GM18499 (cell line): Measurements from ENCODE around the gene GPC6.

Experiments
- ATAC-seq: cut with Tn5 transposase; IDR thresholded peaks from one replicate; pipeline ENCODE4 v1.9.1; 2021; ENCODE audit warnings: moderate number of reproducible peaks; ENCODE audit not compliant: insufficient read depth, unreplicated experiment

Gene GPC6

GRCh38 chr13:93360021-93360420 is 133.4 kb downstream of the GPC6 start:
- ATAC-seq = no peak

DNA sequence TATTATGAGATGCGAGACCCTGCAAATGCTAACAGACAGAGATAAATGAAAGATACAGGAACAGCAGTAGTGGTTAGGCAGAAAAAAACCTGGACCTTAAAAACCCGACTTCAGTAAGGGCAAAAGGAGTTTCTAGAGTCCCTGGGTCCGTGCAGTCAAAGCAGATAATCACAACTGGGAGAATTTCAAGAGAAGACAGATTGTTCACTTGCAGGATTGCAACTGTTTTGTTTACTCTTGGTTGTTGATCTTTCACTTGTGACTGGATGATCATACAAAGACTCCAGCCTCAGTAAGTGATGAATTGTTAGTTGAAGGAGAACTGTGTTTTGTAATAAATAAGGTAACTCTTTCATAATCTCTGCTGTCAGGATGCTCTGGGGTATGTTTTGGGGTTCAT is 135.1 kb downstream of the GPC6 start:
- ATAC-seq = no peak

DNA sequence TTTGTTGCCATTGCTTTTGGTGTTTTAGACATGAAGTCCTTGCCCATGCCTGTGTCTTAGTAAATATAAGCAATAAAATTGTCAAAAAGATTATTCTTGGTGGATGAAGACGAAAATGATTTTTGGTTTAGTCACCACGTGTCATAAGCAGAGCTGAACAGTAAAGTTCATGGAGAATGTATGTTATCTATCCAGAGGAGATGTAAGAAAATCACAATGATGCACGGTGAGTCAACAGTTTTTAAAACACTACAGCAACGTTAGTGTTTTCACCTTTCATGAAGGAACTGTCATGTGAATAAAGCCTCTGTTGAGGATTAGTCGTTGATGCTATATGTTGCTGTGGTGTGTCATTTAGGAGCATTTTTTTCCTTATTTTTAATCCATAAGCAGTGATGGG is 137.6 kb downstream of the GPC6 start:
- no peak for ATAC-seq

- no peak for ATAC-seq
Measured at GRCh38 chr13:93368296-93368695, 141.7 kb downstream of the GPC6 start.

- ATAC-seq = no peak
Measured at GRCh38 chr13:93368718-93369117, 142.1 kb downstream of the GPC6 start.

DNA sequence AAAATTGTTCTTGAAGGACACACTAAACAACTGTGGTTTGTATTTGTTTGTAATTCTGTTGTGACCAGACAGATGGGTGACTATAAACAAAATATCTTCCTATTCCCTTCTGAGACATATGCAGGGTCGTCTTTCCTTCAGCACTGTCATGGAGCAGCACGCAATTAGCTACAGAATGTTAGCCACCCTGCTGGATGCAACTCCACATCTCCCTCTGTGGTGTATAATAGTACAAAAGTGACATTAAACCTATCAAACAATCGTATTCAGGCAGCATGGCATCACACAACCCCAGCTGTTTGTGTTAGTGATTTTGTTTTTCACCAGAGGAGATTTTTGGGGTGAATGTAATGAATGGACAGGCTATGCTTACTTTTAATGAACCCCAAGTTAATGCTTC is 146.2 kb downstream of the GPC6 start:
- ATAC-seq = no peak

GRCh38 chr13:93375491-93375890 is 148.9 kb downstream of the GPC6 start:
- ATAC-seq = no peak

GRCh38 chr13:93377196-93377595 is 150.6 kb downstream of the GPC6 start:
- no peak for ATAC-seq

GRCh38 chr13:93378184-93378583 is 151.6 kb downstream of the GPC6 start:
- ATAC-seq = no peak

DNA sequence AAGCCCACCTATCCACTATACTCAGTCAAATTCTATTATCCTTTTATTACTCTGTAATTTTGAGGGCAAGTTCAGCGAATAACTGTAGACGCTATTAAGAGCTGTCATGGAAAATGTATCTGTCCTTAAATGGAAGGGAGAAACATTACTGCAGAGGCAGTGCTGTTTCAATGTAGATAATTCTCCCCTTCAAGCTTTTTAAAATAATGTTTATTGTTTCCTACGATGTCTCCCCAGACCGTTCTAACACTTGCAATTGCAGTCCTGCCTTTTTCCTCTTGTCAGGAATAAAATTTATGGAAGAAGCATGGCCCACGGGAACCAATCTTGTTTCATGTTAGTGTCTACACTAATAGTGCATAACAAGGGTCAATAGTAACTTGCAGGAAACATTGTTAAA is 159.5 kb downstream of the GPC6 start:
- no peak for ATAC-seq

- ATAC-seq = no peak
Measured at GRCh38 chr13:93388701-93389100, 162.1 kb downstream of the GPC6 start.

DNA sequence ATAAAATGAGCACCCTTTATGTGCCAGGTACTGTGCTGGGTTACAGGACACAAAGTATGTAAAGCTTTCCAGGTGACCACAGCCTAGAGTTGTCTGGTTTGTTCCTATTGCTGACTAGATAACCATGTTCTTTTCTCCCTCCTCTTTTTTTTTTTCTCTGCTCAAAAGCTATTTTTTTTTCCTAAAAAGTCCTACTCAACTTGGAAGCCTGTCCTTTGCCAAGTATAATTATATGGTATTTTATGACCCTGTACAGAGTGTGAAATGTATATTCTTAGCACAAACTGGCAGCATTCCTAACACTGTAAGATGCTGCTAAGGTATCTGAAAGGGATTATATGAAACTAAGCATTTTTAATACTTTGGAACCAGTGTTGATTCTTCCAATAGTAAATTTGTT is 171.0 kb downstream of the GPC6 start:
- no peak for ATAC-seq

GRCh38 chr13:93398167-93399035 is 171.8 kb downstream of the GPC6 start:
- ATAC-seq = no peak

- ATAC-seq = no peak
Measured at GRCh38 chr13:93399212-93399611, 172.6 kb downstream of the GPC6 start.

GRCh38 chr13:93406136-93406535 is 179.5 kb downstream of the GPC6 start:
- ATAC-seq = no peak

- no peak for ATAC-seq
Measured at GRCh38 chr13:93407551-93407950, 180.9 kb downstream of the GPC6 start.

GRCh38 chr13:93409001-93409400 is 182.4 kb downstream of the GPC6 start:
- no peak for ATAC-seq

GRCh38 chr13:93409816-93410215 is 183.2 kb downstream of the GPC6 start:
- ATAC-seq = no peak

- no peak for ATAC-seq
Measured at GRCh38 chr13:93411186-93411680, 184.6 kb downstream of the GPC6 start.

- no peak for ATAC-seq
Measured at GRCh38 chr13:93412676-93413075, 186.1 kb downstream of the GPC6 start.

- no peak for ATAC-seq
Measured at GRCh38 chr13:93413972-93414717, 187.5 kb downstream of the GPC6 start.
